HepG2 (cell line): ENCODE data around the gene SREBF1. TPM values are rescaled to one million over a fixed set of nuclear protein-coding genes. Genes with fewer than 3 reads are reported as not detected.

Source experiments
- ATAC-seq: fragments of 200-7000 bp; cut with Tn5 transposase; 3 replicates; pipeline ENCODE4 v1.9.1; 2020; ENCODE audit warnings: mild to moderate bottlenecking, moderate library complexity
- BruUV-seq: library from RNA; stranded (reverse); fragments of 400-500 nt; replicated peaks from 2 replicates; lab custom pipeline; 2021; lab: Mats Ljungman, UMichigan
- CTCF ChIA-PET: fragments of 300-600 bp; formaldehyde crosslinking; extraction: SDS; loops from one replicate; lab custom pipeline; 2021; ENCODE audit warnings: low total read pairs, inconsistent platforms, low intra/inter-chr PET ratio; lab: Yijun Ruan, JAX
- POLR2A ChIA-PET: fragments of 350-600 bp; sonication (Branson Sonifier 250); formaldehyde crosslinking; loops from one replicate; lab custom pipeline; 2020; ENCODE audit warnings: antibody characterized with exemption, inconsistent platforms; lab: Yijun Ruan, JAX
- DNase-seq: peaks from one replicate; pipeline ENCODE4 v3.0.0-alpha.2; 2015; ENCODE audit warnings: low spot score
- FAIRE-seq: peaks from 3 replicates; lab custom pipeline; 2011; peaks lifted over from hg19 to GRCh38; lab: Jason Lieb, UNC
- H2AFZ ChIP-seq: one replicate; pipeline ENCODE4 v1.6.1; 2011; ENCODE audit warnings: low read length, inconsistent platforms
- H3K27ac ChIP-seq: fragments of 300-600 bp; 3 replicates; pipeline ENCODE4 v1.8.0; 2011; ENCODE audit warnings: mixed run types, mild to moderate bottlenecking, mixed read lengths, low read length, inconsistent platforms; ENCODE audit not compliant: insufficient read depth; ENCODE audit errors: extremely low read length
- H3K27me3 ChIP-seq, 2 experiments: fragments of 200-600 bp in 1 of 2; 2 replicates in 1 of 2; 3 replicates in 1 of 2; pipeline versions ENCODE4 v1.6.0 to v1.8.0; 2011; ENCODE audit warnings: low read length in 2 of 2, mild to moderate bottlenecking in 2 of 2, moderate library complexity in 2 of 2, inconsistent platforms in 1 of 2; ENCODE audit not compliant: insufficient read depth in 2 of 2, control insufficient read depth in 1 of 2
- H3K36me3 ChIP-seq, 2 experiments: fragments of 200-600 bp in 1 of 2; replicated peaks in 1 of 2; 2 replicates in 1 of 2; 3 replicates in 1 of 2; pipeline versions ENCODE4 v1.5.1 to v1.8.0; 2011; ENCODE audit warnings: low read length in 2 of 2, inconsistent platforms in 1 of 2; ENCODE audit not compliant: insufficient read depth in 2 of 2, control insufficient read depth in 1 of 2
- H3K4me1 ChIP-seq: 2 replicates; pipeline ENCODE4 v1.5.1; 2012; ENCODE audit warnings: low read length, inconsistent platforms; ENCODE audit not compliant: insufficient read depth
- H3K4me2 ChIP-seq: 2 replicates; pipeline ENCODE4 v1.6.0; 2011; ENCODE audit warnings: low read depth, low read length, inconsistent platforms
- H3K4me3 ChIP-seq, 3 experiments: fragments of 200-600 bp in 1 of 3; sonication (generic), shearing (Covaris generic) in 1 of 3; replicated peaks in 1 of 3; 2 replicates each; pipeline ENCODE4 v1.5.1; 2011 to 2016; ENCODE audit warnings: low read length in 3 of 3, inconsistent platforms in 2 of 3, low read depth in 2 of 3, mild to moderate bottlenecking in 2 of 3, control low read depth in 1 of 3, mixed read lengths in 1 of 3; ENCODE audit not compliant: insufficient read depth in 1 of 3
- H3K79me2 ChIP-seq: one replicate; pipeline ENCODE4 v1.6.1; 2011; ENCODE audit warnings: low read length, inconsistent platforms; ENCODE audit not compliant: insufficient read depth
- H3K9ac ChIP-seq: 2 replicates; pipeline ENCODE4 v1.6.0; 2011; ENCODE audit warnings: mild to moderate bottlenecking, low read depth, low read length, inconsistent platforms; ENCODE audit not compliant: insufficient read depth
- H3K9me3 ChIP-seq: 2 replicates; pipeline ENCODE4 v1.5.1; 2012; ENCODE audit warnings: mild to moderate bottlenecking, low read length
- H4K20me1 ChIP-seq: 2 replicates; pipeline ENCODE4 v1.6.0; 2011; ENCODE audit warnings: inconsistent platforms, mild to moderate bottlenecking, low read length, moderate library complexity; ENCODE audit not compliant: insufficient read depth
- AKAP8 ChIP-seq: sonication (generic); formaldehyde crosslinking; IDR thresholded peaks from 2 replicates; pipeline ENCODE4 v1.5.1; 2020; ENCODE audit warnings: mild to moderate bottlenecking, missing genetic modification reagents
- ATM ChIP-seq: fragments of 450-650 bp; IDR thresholded peaks from 2 replicates; pipeline ENCODE4 v1.7.1; 2017; ENCODE audit warnings: mild to moderate bottlenecking, borderline replicate concordance
- BATF2 ChIP-seq: sonication (generic); formaldehyde crosslinking; IDR thresholded peaks from 2 replicates; pipeline ENCODE4 v1.8.0; 2022; ENCODE audit warnings: mild to moderate bottlenecking, missing genetic modification reagents, moderate library complexity
- BRF2 ChIP-seq: sonication (generic); formaldehyde crosslinking; IDR thresholded peaks from 2 replicates; pipeline ENCODE4 v1.8.1; 2022; ENCODE audit warnings: mild to moderate bottlenecking, missing genetic modification reagents
- CREM ChIP-seq, 2 experiments: sonication (generic) in 1 of 2; formaldehyde crosslinking in 1 of 2; IDR thresholded peaks; 2 replicates each; pipeline versions ENCODE4 v1.4.0 to v1.6.1; 2016 to 2020; ENCODE audit warnings: antibody characterized with exemption in 1 of 2, mild to moderate bottlenecking in 1 of 2, missing genetic modification reagents in 1 of 2
- E2F1 ChIP-seq: sonication (generic); formaldehyde crosslinking; IDR thresholded peaks from 2 replicates; pipeline ENCODE4 v1.5.0; 2020; ENCODE audit warnings: missing genetic modification reagents
- KDM2A ChIP-seq: sonication (generic); formaldehyde crosslinking; IDR thresholded peaks from 2 replicates; pipeline ENCODE4 v1.4.0; 2020; ENCODE audit warnings: low read depth, missing genetic modification reagents, borderline replicate concordance
- MTA1 ChIP-seq: sonication (generic); formaldehyde crosslinking; IDR thresholded peaks from 2 replicates; pipeline ENCODE4 v1.4.0; 2020; ENCODE audit warnings: missing genetic modification reagents, mild to moderate bottlenecking, borderline replicate concordance
- THAP11 ChIP-seq: IDR thresholded peaks from 2 replicates; pipeline ENCODE4 v1.6.1; 2016; ENCODE audit warnings: missing biosample characterization, missing genetic modification reagents
- ZNF207 ChIP-seq: fragments of 450-650 bp; IDR thresholded peaks from 2 replicates; pipeline ENCODE4 v1.6.1; 2016; ENCODE audit warnings: antibody characterized with exemption, borderline replicate concordance
- ZNF704 ChIP-seq: sonication (generic); formaldehyde crosslinking; IDR thresholded peaks from 2 replicates; pipeline ENCODE4 v1.8.1; 2023; ENCODE audit warnings: mild to moderate bottlenecking, inconsistent platforms, moderate library complexity, missing genetic modification reagents, borderline replicate concordance
- ZNF710 ChIP-seq: sonication (generic); formaldehyde crosslinking; IDR thresholded peaks from 2 replicates; pipeline ENCODE4 v1.5.0; 2020; ENCODE audit warnings: mild to moderate bottlenecking, missing genetic modification reagents, borderline replicate concordance
- ZSCAN25 ChIP-seq: sonication (generic); formaldehyde crosslinking; IDR thresholded peaks from 2 replicates; pipeline ENCODE4 v1.8.0; 2022; ENCODE audit warnings: mild to moderate bottlenecking, missing genetic modification reagents
- whole genome bisulfite sequencing: methylation state at CpG from one replicate; pipeline ENCODE4 v1.1.6; 2017; ENCODE audit warnings: low lambda C conversion rate; 5-methylcytosine and 5-hydroxymethylcytosine counted together
- in situ Hi-C: cut with HindIII; loops from 2 replicates; pipeline ENCODE4 v1.10.0; 2017; ENCODE audit warnings: low pct_unique_long_range_greater_than_20kb; ENCODE audit not compliant: extremely low pct_ligation_motif_present
- intact Hi-C: fragments of 100-400 bp; cut with micrococcal nuclease; formaldehyde crosslinking; loops from one replicate; pipeline ENCODE4 v1.10.0; 2022; ENCODE audit not compliant: unreplicated experiment
- polyA plus RNA-seq, 8 experiments: library from polyadenylated mRNA; depleted of rRNA in 3 of 8; stranded (reverse) in 7 of 8; unstranded in 1 of 8; fragments of >200 nt; fragmentation: Illumina TruSeq in 4 of 8; extraction: Trizol in 4 of 8; gene quantifications; 2 replicates each; pipeline versions ENCODE4 v1.2.1 to v1.2.3, GENCODE V29; 2011 to 2016; ENCODE audit warnings: low read depth in 4 of 8, missing spikeins in 1 of 8, mixed read lengths in 1 of 8; ENCODE audit not compliant: insufficient read depth in 1 of 8
- total RNA-seq, 5 experiments: library from RNA; depleted of rRNA; stranded (reverse); fragments of >200 nt; fragmentation: Illumina TruSeq; extraction: Trizol; gene quantifications; 2 replicates each; pipeline ENCODE4 v1.2.3, GENCODE V29; 2016; ENCODE audit warnings: low read depth in 1 of 5

Gene SREBF1
- total and polyA plus RNA-seq, 2 of the 13 experiments (the other 11 are each of a cell fraction or from before 2014, with no cell fraction given) = 34.3 to 38.0 TPM

- H3K4me1 ChIP-seq = peaks cover 44% of the 10 kb centered on the region
- H3K4me2 ChIP-seq = peak overlapping the region; percentile 30; the same call in 1 of the 2 replicates
- no peaks in the 10 kb centered on the region for H3K79me2 ChIP-seq
- H3K27me3 ChIP-seq = no peaks in the 10 kb centered on the region
- H3K27ac ChIP-seq = no peak overlapping the region
- POLR2A ChIA-PET = no interaction called here
- H3K36me3 ChIP-seq = no peaks in the 10 kb centered on the region
- H3K4me3 ChIP-seq = no peak overlapping the region
- peak; percentile 88 for ATAC-seq
- peak; percentile 57 for DNase-seq
- intact Hi-C loops = loop anchor here (1.0 to 10.0 kb wide), 3 partner anchors 48 to 145 kb away; no protein-coding TSS in a partner anchor
- H3K9ac ChIP-seq = no peak overlapping the region
- H4K20me1 ChIP-seq = no peaks in the 10 kb centered on the region
- no TSS peak for BruUV-seq
- WGBS = 58% methylated on average over 5 of the region's 9 CpGs
- H3K9me3 ChIP-seq = no peaks in the 10 kb centered on the region
- H2AFZ ChIP-seq = no peak overlapping the region
- CTCF ChIA-PET = interaction anchor here (1.0 to 2.7 kb wide), 6 partner anchors 42 to 179 kb away, joined by 3 to 53 read pairs (median 7); partner anchors contain the start of gene RAI1
- peak; percentile 86 for FAIRE-seq
- in situ Hi-C loops = loop anchor here (5.0 kb wide), 1 partner anchor 48 kb away; no protein-coding TSS in a partner anchor
- TF ChIP-seq ZSCAN25 (CRISPR knock-in tag) (0 out of 2 replicates have a peak, but pooled peaks have one; percentile 37), MTA1 (peak; percentile 55; the same call in 1 of the 2 replicates), CREM (IDR thresholded peaks at IDR 0.05) (no peak), CREM (CRISPR knock-in tag; IDR thresholded peaks at IDR 0.05) (no peak), ZNF710 (CRISPR knock-in tag) (no peak), ATM (no peak), BRF2 (CRISPR knock-in tag) (no peak), AKAP8 (CRISPR knock-in tag) (0 out of 2 replicates have a peak, but pooled peaks have one; percentile 44), ZNF207 (no peak), ZNF704 (no peak), E2F1 (CRISPR knock-in tag) (no peak), THAP11 (CRISPR knock-in tag) (peak; percentile 63; the same call in 1 of the 2 replicates), BATF2 (CRISPR knock-in tag) (no peak), KDM2A (CRISPR knock-in tag) (peak; percentile 72; the same call in 1 of the 2 replicates)
Observed at GRCh38 chr17:17859909-17860765, 23.4 kb upstream of the SREBF1 start.
